ENCODE measurements around the gene B4GALT3.
A peak's percentile ranks its signal among the peaks of the same experiment; 100 is the strongest.

GRCh38 chr1:161171191-161171590 is 6.1 kb downstream of the B4GALT3 start:
- TF ChIP-seq EZH2 (IDR thresholded peaks at IDR 0.05; ENCODE audit: low read length, missing control alignments) (no peak), CTCF (conservative IDR thresholded peaks at IDR 0.05 in 1 of 2, IDR thresholded peaks at IDR 0.05 in 1 of 2; ENCODE audit: low read depth in 1 of 2, low read length in 2 of 2) (peak in 1 of 2 donors; percentile 32)

Data from fibroblast of lung (primary cell).